ENCODE results near the gene ADCY6. TPM values are rescaled to one million over a fixed set of nuclear protein-coding genes. Genes with fewer than 3 reads are reported as not detected.

ADCY6 gene
- total RNA-seq, 2 experiments from 2014 or later, result 0.15 to 0.21 TPM

GRCh38 chr12:48795550-48796455, 6.9 kb upstream of the ADCY6 start:
- intact Hi-C loops (cut with micrococcal nuclease), result loop anchor here (1.0 to 10.0 kb wide), 4 partner anchors 43 to 253 kb away; partner anchors contain the start of gene KANSL2
- H3K9me3 Mint-ChIP-seq, result no peaks in the 10 kb centered on the region
- no peak overlapping the region for H3K4me3 Mint-ChIP-seq
- H3K27me3 Mint-ChIP-seq, result peaks cover 3% of the 10 kb centered on the region
- CTCF ChIA-PET, result interaction anchor here (0.7 to 7.1 kb wide), 25 partner anchors 9 to 253 kb away, joined by 3 to 247 read pairs (median 4); partner anchors contain the start of genes DDX23 and KANSL2
- POLR2A ChIA-PET, result interaction anchor here (1.0 kb wide), 1 partner anchor 43 kb away, joined by 4 read pairs; no protein-coding TSS in a partner anchor
- peaks cover 4% of the 10 kb centered on the region for H3K4me1 Mint-ChIP-seq (ENCODE audit: low read depth)
- H3K27ac Mint-ChIP-seq, result no peak overlapping the region
- H3K36me3 Mint-ChIP-seq, result no peaks in the 10 kb centered on the region
- DNase-seq, result peak; percentile 71

- intact Hi-C loops (cut with micrococcal nuclease), result loop anchor here (5.0 to 10.0 kb wide), 2 partner anchors 113 to 170 kb away; partner anchors contain the start of gene KANSL2
- Mint-ChIP-seq H3K4me3 (no peak overlapping the region), H3K4me1 (ENCODE audit: low read depth) (peaks cover 4% of the 10 kb centered on the region), H3K27ac (no peak overlapping the region), H3K36me3 (no peaks in the 10 kb centered on the region), H3K9me3 (no peaks in the 10 kb centered on the region), H3K27me3 (peaks cover 11% of the 10 kb centered on the region)
- ChIA-PET POLR2A (interaction anchor here (0.6 to 1.0 kb wide), 2 partner anchors 42 to 703 kb away, joined by 3 to 4 read pairs; no protein-coding TSS in a partner anchor), CTCF (interaction anchor here (0.6 to 7.1 kb wide), 25 partner anchors 11 to 993 kb away, joined by 3 to 247 read pairs (median 4); partner anchors contain the start of genes DDX23 and KANSL2)
- DNase-seq, result no peak
Measured at GRCh38 chr12:48794870-48795269, 6.0 kb upstream of the ADCY6 start.

DNA sequence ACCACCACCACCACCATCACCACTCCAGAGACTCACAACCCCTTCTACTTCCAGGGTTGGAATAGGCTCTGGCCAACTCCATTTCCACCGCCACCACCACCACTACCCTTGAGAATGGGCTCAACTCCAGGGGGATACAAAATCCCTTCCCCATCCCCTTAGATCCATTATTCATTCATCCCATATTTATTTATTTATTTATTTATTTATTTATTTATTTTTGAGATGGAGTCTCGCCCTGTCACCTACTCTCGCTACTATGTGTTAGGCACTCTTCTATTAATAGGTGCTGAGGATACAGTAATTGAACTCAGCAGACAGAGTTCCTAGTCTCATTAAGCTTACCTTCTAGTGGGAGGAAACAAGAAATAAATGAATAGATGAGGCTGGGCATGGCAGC, 4.8 kb upstream of the ADCY6 start:
- H3K36me3 Mint-ChIP-seq, result no peaks in the 10 kb centered on the region
- no peaks in the 10 kb centered on the region for H3K9me3 Mint-ChIP-seq
- H3K4me1 Mint-ChIP-seq (ENCODE audit: low read depth), result peaks cover 4% of the 10 kb centered on the region
- POLR2A ChIA-PET, result no interaction called here
- H3K27ac Mint-ChIP-seq, result no peak overlapping the region
- peaks cover 12% of the 10 kb centered on the region for H3K27me3 Mint-ChIP-seq
- no peak for DNase-seq
- CTCF ChIA-PET, result interaction anchor here (0.7 to 7.1 kb wide), 11 partner anchors 10 to 252 kb away, joined by 3 to 247 read pairs (median 3); no protein-coding TSS in a partner anchor
- intact Hi-C loops (cut with micrococcal nuclease), result loop anchor here (10.0 kb wide), 1 partner anchor 169 kb away; no protein-coding TSS in a partner anchor
- no peak overlapping the region for H3K4me3 Mint-ChIP-seq

- H3K4me3 Mint-ChIP-seq, result no peak overlapping the region
Measured at GRCh38 chr12:48789858-48790326, 1.0 kb upstream of the ADCY6 start.

DNA sequence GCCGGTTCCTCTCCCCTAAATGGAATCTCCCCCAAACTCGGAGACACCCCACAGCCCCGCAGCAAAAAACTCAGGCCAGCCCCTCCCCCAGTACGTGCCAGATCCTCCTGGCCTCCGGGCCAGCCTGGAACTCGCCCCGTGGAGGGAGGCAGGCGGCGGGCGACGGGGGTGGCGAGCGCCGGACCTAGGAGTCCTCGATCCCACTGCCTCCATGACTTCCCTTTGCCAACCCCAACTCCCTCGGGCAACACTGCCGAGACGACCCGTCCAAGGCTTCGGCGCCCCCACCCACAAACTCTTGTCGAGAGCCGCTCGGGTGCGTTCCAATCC, 400 bp downstream of the ADCY6 start:
- POLR2A ChIA-PET, result interaction anchor here (0.5 kb wide), 1 partner anchor 330 kb away, joined by 3 read pairs; no protein-coding TSS in a partner anchor
- Mint-ChIP-seq H3K4me3 (peak overlapping the region; percentile 67), H3K27ac (no peak overlapping the region), H3K36me3 (no peaks in the 10 kb centered on the region), H3K9me3 (no peaks in the 10 kb centered on the region), H3K27me3 (peaks cover 41% of the 10 kb centered on the region), H3K4me1 (ENCODE audit: low read depth) (no peaks in the 10 kb centered on the region)
- intact Hi-C loops (cut with micrococcal nuclease), result no loop called here
- DNase-seq, result no peak
- CTCF ChIA-PET, result interaction anchor here (0.7 to 2.7 kb wide), 2 partner anchors 26 to 35 kb away, joined by 3 to 14 read pairs; no protein-coding TSS in a partner anchor

More at GRCh38 chr12:48789858-48790326, 1.0 kb upstream of the ADCY6 start:
- Mint-ChIP-seq H3K27me3 (peaks cover 39% of the 10 kb centered on the region), H3K36me3 (no peaks in the 10 kb centered on the region), H3K4me1 (ENCODE audit: low read depth) (no peaks in the 10 kb centered on the region), H3K27ac (no peak overlapping the region), H3K9me3 (no peaks in the 10 kb centered on the region)
- DNase-seq, result no peak
- intact Hi-C loops (cut with micrococcal nuclease), result loop anchor here (10.0 kb wide), 1 partner anchor 165 kb away; no protein-coding TSS in a partner anchor
- POLR2A ChIA-PET, result no interaction called here
- CTCF ChIA-PET, result interaction anchor here (2.7 kb wide), 1 partner anchor 36 kb away, joined by 14 read pairs; no protein-coding TSS in a partner anchor

- H3K4me1 Mint-ChIP-seq (ENCODE audit: low read depth), result no peaks in the 10 kb centered on the region
- H3K4me3 Mint-ChIP-seq, result peak overlapping the region; percentile 67
- DNase-seq, result no peak
- POLR2A ChIA-PET, result interaction anchor here (0.5 kb wide), 1 partner anchor 35 kb away, joined by 3 read pairs; no protein-coding TSS in a partner anchor
- no peaks in the 10 kb centered on the region for H3K36me3 Mint-ChIP-seq
- H3K27ac Mint-ChIP-seq, result no peak overlapping the region
- no peaks in the 10 kb centered on the region for H3K9me3 Mint-ChIP-seq
- CTCF ChIA-PET, result interaction anchor here (1.0 to 2.7 kb wide), 2 partner anchors 34 to 35 kb away, joined by 3 to 14 read pairs; no protein-coding TSS in a partner anchor
- intact Hi-C loops (cut with micrococcal nuclease), result no loop called here
- peaks cover 43% of the 10 kb centered on the region for H3K27me3 Mint-ChIP-seq
Measured at GRCh38 chr12:48787791-48788523, 932 bp downstream of the ADCY6 start.

GRCh38 chr12:48786591-48787544, 2.0 kb downstream of the ADCY6 start:
- Mint-ChIP-seq H3K9me3 (no peaks in the 10 kb centered on the region), H3K27me3 (peaks cover 43% of the 10 kb centered on the region), H3K4me1 (ENCODE audit: low read depth) (no peaks in the 10 kb centered on the region), H3K4me3 (no peak overlapping the region), H3K36me3 (no peaks in the 10 kb centered on the region), H3K27ac (no peak overlapping the region)
- ChIA-PET POLR2A (interaction anchor here (0.5 kb wide), 1 partner anchor 34 kb away, joined by 3 read pairs; no protein-coding TSS in a partner anchor), CTCF (interaction anchor here (1.0 to 1.3 kb wide), 2 partner anchors 34 kb away, joined by 3 read pairs; no protein-coding TSS in a partner anchor)
- no peak for DNase-seq
- intact Hi-C loops (cut with micrococcal nuclease), result no loop called here

DNA sequence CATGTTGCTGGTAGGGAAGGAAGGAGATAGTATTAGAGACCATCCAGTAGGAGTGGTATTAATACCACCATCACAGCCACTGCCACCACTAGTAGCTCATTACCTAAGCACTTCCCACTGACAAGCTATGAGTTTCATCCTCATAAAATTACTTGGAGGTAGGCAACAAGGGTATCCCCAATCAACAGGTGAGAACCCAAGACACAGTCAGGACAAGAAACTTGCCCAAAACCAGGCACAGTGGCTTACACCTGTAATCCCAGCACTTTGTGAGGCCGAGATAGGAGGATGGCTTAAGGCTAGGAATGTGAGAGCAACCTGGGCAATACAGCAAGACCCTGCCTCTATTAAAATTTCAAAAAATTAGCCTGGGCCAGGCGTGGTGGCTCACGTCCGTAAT, 5.5 kb downstream of the ADCY6 start:
- Mint-ChIP-seq H3K27ac (no peak overlapping the region), H3K27me3 (peaks cover 32% of the 10 kb centered on the region), H3K36me3 (no peaks in the 10 kb centered on the region), H3K4me3 (no peak overlapping the region), H3K4me1 (ENCODE audit: low read depth) (no peaks in the 10 kb centered on the region), H3K9me3 (no peaks in the 10 kb centered on the region)
- DNase-seq, result no peak
- intact Hi-C loops (cut with micrococcal nuclease), result no loop called here
- ChIA-PET CTCF (interaction anchor here (1.0 kb wide), 2 partner anchors 12 to 165 kb away, joined by 3 to 5 read pairs; no protein-coding TSS in a partner anchor), POLR2A (no interaction called here)

- no peaks in the 10 kb centered on the region for H3K4me1 Mint-ChIP-seq (ENCODE audit: low read depth)
- H3K27ac Mint-ChIP-seq, result no peak overlapping the region
- no peaks in the 10 kb centered on the region for H3K9me3 Mint-ChIP-seq
- ChIA-PET POLR2A (no interaction called here), CTCF (interaction anchor here (1.0 kb wide), 2 partner anchors 13 to 164 kb away, joined by 3 to 5 read pairs; no protein-coding TSS in a partner anchor)
- no peak overlapping the region for H3K4me3 Mint-ChIP-seq
- H3K27me3 Mint-ChIP-seq, result peaks cover 24% of the 10 kb centered on the region
- no peak for DNase-seq
- intact Hi-C loops (cut with micrococcal nuclease), result no loop called here
- H3K36me3 Mint-ChIP-seq, result no peaks in the 10 kb centered on the region
Measured at GRCh38 chr12:48782457-48783395, 6.2 kb downstream of the ADCY6 start.
